HG03066 (cell line): Measurements from ENCODE around the gene AGBL3.
A peak's percentile ranks its signal among the peaks of the same experiment; 100 is the strongest.
"Not testable (repeated sequence)": the region's sequence is repeated elsewhere in the genome, so short reads cannot be mapped to it uniquely, and the experiment has no call there.

Experiments
- ATAC-seq: cut with Tn5 transposase; IDR thresholded peaks from one replicate; pipeline ENCODE4 v1.9.1; 2021; ENCODE audit warnings: low read depth; ENCODE audit not compliant: unreplicated experiment

AGBL3 gene

DNA sequence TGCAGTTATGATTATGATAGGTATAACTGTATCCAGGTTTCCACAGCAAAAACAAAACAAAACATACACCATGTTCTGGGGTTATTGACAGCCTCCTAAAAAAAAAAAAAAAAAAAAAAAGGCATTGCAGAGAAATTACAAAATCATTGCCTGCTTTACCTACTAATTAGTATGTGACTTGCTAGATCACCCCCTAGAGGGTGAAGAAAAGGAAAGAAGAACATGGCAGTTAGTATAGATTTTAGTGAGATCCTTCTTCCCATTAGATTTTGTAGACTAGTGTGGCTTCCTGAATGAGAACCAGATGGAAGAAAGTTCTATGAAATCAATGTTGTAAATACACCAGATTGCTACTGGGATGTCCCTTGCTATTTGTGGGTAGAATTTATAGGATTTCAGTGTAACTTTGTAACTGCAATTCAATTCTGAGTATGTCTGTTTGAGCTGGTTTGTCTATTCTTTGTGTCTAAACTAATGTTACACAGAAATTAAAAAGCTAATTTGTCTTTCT, 24.0 kb upstream of the AGBL3 start:
- no peak for ATAC-seq

GRCh38 chr7:134963036-134963435, 23.3 kb upstream of the AGBL3 start:
- no peak for ATAC-seq

DNA sequence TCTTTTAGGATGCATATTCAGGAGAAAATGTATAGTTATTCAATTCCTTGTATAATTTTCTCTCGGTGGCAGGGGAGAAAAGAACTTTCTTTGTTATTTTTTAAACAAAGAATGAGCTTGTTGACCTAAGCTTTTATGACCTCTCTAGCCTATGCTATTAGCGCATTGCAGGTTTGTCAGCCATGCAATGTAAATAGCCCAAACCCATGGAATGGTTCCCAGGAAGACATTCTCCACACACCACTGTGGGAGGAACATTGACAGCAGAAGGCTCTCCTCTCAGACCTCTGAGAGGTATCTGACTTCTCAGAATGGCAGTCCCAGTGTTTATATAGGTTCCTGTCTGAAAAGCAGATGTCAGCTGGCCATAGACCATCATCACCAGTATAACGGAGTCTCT, 19.6 kb upstream of the AGBL3 start:
- ATAC-seq: no peak

- ATAC-seq: no peak
These were observed 18.2 kb upstream of the AGBL3 start for GRCh38 chr7:134968110-134968509.

- ATAC-seq: not testable (repeated sequence)
These were observed 4.7 kb upstream of the AGBL3 start for GRCh38 chr7:134981645-134982044.

GRCh38 chr7:134985894-134986362, 380 bp upstream of the AGBL3 start:
- ATAC-seq: peak; percentile 30

GRCh38 chr7:134988161-134988560, 1.9 kb downstream of the AGBL3 start:
- no peak for ATAC-seq

GRCh38 chr7:134991469-134992339, 5.4 kb downstream of the AGBL3 start:
- ATAC-seq: no peak

GRCh38 chr7:134992626-134993179, 6.4 kb downstream of the AGBL3 start:
- peak; percentile 53 for ATAC-seq

GRCh38 chr7:134993877-134994456, 7.7 kb downstream of the AGBL3 start:
- ATAC-seq: no peak

DNA sequence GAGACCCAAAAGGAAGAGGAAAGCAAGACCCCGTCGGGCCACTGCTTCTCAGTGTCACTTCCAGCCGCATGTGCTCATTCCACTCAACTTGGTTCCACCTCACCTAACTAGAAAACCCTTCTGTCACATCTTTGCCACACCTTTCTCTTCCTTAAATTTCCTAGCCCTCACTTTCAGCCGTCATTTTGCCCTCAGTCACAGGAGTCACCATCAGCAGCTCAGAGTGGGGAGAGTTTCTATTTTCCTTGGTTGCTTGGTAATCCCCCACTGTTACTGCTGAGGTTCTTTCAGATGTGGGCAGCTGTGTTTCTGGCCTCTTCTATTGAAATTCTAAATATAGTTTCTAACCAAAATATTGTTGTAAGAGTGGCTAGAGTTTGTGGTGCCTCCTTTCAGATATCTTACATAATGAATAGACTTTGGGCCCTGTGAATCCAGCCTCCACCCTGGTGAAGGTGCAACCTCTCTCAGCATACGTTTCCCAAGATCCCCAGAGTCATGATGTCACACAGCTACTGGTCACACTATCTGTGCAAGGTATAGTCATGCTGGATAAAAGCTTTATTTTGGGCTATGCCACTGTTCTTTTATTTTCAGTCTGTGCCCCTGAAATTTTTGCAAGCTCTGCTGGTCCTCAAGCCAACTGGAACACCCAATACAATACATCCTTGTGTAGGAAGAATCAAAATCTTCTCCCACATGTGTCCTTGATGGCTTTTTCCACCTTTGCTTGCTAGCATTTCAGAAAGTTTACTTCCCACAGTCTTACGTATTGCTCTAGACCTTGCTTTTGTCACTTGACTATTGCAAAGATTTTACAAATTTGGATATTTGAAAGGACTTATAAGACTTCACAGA, 9.2 kb downstream of the AGBL3 start:
- ATAC-seq: peak; percentile 50

- ATAC-seq: peak; percentile 40
These were observed 9.8 kb downstream of the AGBL3 start for GRCh38 chr7:134996097-134996550.

DNA sequence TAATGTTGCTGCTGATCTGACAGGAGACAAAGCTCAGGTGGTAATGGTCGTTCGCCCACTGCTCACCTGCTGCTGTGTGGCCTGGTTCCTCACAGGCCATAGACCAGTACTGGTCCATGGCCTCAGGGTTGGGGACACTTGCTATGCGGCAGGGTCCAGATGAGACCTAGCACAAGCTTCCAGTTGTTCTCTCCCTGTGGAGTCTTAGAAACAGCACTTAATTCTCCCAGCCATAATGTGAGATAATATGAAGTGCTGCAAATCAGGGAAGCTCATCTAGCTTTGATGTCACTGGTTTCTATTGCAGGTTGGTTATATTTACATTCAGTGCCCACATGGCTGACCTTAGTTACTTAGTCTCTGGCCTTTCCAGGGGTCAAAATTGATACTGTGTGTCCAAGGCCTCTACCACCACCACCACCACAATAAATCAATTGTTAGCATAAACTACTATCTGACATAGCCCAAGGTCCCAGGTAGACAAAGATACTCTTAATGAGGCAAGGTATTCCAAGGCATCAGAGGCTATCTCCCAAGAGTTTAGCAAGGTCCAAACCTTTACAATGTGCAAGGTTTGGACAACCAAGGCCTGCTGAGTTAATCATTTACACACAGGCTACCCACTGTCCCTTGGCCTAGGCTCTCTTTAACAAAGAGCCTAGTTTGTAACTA, 11.0 kb downstream of the AGBL3 start:
- no peak for ATAC-seq

GRCh38 chr7:134999136-134999535, 12.8 kb downstream of the AGBL3 start:
- no peak for ATAC-seq

DNA sequence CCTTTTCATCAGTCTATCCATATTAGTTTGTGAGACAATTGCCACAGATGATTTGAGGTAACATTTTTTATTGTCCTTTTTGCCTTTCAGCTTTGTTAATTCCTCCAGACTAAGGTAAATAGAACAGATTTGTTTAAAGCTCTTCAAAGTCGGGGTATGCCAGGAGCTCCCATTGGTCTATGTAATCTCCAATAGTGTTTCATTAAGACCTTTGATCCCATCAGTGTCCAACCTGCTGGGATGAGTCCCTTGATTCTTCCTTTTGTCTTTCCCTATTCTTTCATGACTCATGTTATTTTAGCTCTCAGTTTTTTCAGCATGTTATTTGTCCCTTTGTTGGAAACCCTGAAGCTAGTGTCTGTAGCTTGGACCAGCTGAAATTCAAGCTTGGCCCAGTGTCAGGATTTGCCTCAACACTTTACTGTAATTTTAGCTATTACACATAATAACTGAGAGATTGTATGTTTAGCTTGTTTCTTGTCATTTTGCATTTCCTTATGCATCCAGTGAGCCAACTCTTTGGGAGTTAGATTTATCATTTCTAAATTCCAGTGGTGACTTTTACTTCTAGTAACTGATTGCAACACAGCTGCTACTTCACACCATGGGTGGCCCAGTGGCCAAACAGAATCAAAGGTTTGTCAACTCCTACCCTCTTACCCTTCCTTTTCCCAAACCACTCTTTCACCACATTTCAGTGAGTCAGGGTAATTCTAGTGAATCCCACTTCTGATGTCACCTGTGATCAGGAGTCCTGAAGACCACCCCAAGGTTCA, 15.3 kb downstream of the AGBL3 start:
- no peak for ATAC-seq

DNA sequence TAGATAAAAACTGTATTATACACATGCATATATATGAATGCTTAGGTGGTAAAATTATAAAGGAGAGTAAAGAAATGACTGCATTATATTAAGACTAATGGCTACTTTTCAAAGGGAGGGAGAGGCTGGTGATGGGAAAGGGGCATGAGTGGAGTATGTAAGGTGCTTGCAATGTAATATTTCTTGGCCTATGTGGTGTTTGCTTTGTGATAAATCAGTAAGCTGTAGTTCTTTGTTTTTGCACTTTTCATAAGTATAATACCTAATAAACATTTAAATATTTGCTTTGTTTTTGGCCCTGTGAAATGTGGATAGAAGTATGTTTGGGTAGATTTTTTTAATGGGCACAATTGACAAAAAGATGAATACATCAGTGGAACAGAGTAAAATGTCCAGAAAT, 25.9 kb downstream of the AGBL3 start:
- ATAC-seq: no peak

GRCh38 chr7:135023622-135024021, 37.3 kb downstream of the AGBL3 start:
- ATAC-seq: no peak

- no peak for ATAC-seq
These were observed 48.9 kb downstream of the AGBL3 start for GRCh38 chr7:135035252-135035651.

DNA sequence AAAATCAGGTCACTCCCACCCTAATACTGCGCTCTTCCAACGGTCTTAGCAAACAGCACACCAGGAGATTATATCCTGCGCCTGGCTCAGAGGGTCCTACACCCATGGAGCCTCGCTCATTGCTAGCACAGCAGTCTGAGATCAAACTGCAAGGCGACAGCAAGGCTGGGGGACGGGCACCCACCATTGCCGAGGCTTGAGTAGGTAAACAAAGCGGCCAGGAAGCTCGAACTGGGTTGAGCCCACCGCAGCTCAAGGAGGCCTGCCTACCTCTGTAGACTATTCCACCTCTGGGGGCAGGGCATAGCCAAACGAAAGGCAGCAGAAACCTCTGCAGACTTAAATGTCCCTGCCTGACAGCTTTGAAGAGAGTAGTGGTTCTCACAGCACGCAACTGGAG, 80.7 kb downstream of the AGBL3 start:
- ATAC-seq: not testable (repeated sequence)
